Nephron progenitor cell (in vitro differentiated cells): ENCODE data around the gene SCIMP.
"Not testable (repeated sequence)": the region's sequence is repeated elsewhere in the genome, so short reads cannot be mapped to it uniquely, and the experiment has no call there.

Experiments used
- DNase-seq: peaks from one replicate; pipeline ENCODE4 v3.0.0; 2021
- H3K27ac Mint-ChIP-seq: 2 replicates; pipeline ENCODE4 v1.8.0; 2021; ENCODE audit warnings: mild to moderate bottlenecking, moderate library complexity, mixed read lengths
- H3K27me3 Mint-ChIP-seq: 2 replicates; pipeline ENCODE4 v1.8.0; 2021; ENCODE audit warnings: mild to moderate bottlenecking, low read depth, mixed read lengths; ENCODE audit not compliant: poor library complexity
- H3K36me3 Mint-ChIP-seq: 2 replicates; pipeline ENCODE4 v1.8.0; 2021; ENCODE audit warnings: low read depth, mixed read lengths
- H3K4me1 Mint-ChIP-seq: 2 replicates; pipeline ENCODE4 v1.8.0; 2021; ENCODE audit warnings: mixed read lengths
- H3K4me3 Mint-ChIP-seq: 2 replicates; pipeline ENCODE4 v1.8.0; 2021; ENCODE audit warnings: mild to moderate bottlenecking, moderate library complexity, mixed read lengths
- H3K9me3 Mint-ChIP-seq: 2 replicates; pipeline ENCODE4 v1.8.0; 2021; ENCODE audit warnings: mild to moderate bottlenecking, moderate library complexity, mixed read lengths
- CTCF ChIP-seq: fragments of 200-600 bp; sonication (generic); IDR thresholded peaks from 2 replicates; pipeline ENCODE4 v1.5.0; 2021; ENCODE audit warnings: antibody characterized with exemption

The SCIMP gene

DNA sequence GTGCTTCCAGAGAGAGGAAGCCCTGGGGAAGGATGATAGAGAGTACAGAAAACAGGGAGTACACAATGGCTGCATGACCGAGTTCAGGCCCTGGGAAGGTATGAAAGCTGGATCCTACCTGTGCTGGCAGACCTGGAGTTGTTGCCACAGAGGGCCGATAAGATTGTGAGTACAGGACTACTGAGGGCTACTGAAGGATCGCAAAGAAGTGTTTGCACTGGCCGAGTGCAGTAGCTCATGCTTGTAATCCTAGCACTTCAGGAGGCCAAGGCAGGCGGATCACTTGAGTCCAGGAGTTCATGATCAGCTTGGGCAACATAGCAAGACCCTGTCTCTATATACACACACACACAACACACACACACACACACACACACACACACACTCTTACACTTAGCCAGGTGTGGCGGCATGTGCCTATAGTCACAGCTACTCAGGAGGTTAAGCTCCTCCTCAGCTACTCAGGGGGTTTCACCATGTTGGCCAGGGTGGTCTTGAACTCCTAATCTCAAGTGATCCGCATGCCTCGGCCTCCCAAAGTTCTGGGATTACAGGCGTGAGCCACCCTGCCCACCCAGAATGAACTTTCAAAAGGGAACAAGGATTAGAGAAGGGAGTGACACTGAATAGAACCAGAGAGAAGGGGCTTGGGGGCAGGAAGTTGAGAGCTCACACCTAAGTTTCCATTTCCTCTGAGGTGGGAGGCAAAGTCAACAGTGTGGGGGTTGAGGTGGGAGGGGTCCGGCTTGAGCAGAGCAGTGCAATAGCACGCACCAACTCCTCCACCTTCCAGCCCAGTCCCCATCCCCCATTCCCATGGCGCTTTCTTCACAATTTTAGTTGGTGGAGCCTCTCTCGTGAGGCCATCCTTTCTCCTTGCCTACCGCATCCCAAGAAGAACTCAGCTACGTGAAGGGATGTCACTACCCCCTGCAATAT, 7.5 kb downstream of the SCIMP start:
- Mint-ChIP-seq H3K4me1 (peaks cover 15% of the 10 kb centered on the region), H3K9me3 (no peaks in the 10 kb centered on the region), H3K27ac (no peak overlapping the region), H3K27me3 (no peaks in the 10 kb centered on the region), H3K36me3 (peaks cover 53% of the 10 kb centered on the region), H3K4me3 (no peak overlapping the region)
- no peak for TF ChIP-seq CTCF
- DNase-seq = no peak

- H3K36me3 Mint-ChIP-seq = peaks cover 42% of the 10 kb centered on the region
- H3K27ac Mint-ChIP-seq = peak overlapping the region; percentile 89
- peaks cover 12% of the 10 kb centered on the region for H3K4me1 Mint-ChIP-seq
- TF ChIP-seq CTCF = no peak
- H3K27me3 Mint-ChIP-seq = peaks cover 3% of the 10 kb centered on the region
- no peaks in the 10 kb centered on the region for H3K9me3 Mint-ChIP-seq
- no peak overlapping the region for H3K4me3 Mint-ChIP-seq
- no peak for DNase-seq
Observed at GRCh38 chr17:5225668-5226457, 8.8 kb downstream of the SCIMP start.

- H3K27me3 Mint-ChIP-seq = not testable (repeated sequence)
Observed at GRCh38 chr17:5221912-5222311, 12.7 kb downstream of the SCIMP start.

DNA sequence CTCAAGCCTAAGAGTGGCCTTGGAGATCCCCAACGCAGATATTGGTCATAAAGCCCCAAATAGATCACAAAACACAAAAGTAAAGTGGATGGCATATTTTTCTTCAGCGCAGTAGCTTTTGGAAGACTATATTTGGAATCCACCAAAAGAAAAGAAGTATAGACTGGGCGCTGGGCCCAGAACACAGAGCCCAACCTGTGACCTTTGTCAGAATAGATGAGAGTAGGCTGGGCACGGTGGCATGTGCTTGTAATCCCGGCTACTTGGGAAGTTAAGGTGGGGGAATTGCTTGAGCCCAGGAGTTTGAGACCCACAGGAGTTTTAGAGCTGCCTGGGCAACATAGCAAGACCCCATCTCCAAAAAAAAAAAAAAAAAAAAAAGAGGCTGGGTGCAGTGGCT, 14.6 kb downstream of the SCIMP start:
- Mint-ChIP-seq H3K27me3 (peaks cover 3% of the 10 kb centered on the region), H3K36me3 (peaks cover 28% of the 10 kb centered on the region), H3K27ac (no peak overlapping the region), H3K4me1 (peaks cover 7% of the 10 kb centered on the region), H3K4me3 (no peak overlapping the region), H3K9me3 (no peaks in the 10 kb centered on the region)
- TF ChIP-seq CTCF = no peak
- no peak for DNase-seq

More at GRCh38 chr17:5221912-5222311, 12.7 kb downstream of the SCIMP start:
- DNase-seq, H3K4me3 Mint-ChIP-seq, H3K27ac Mint-ChIP-seq, H3K9me3 Mint-ChIP-seq: not testable (repeated sequence)
- peaks cover 12% of the 10 kb centered on the region for H3K4me1 Mint-ChIP-seq
- H3K36me3 Mint-ChIP-seq = peaks cover 29% of the 10 kb centered on the region

- no peak for DNase-seq
- no peaks in the 10 kb centered on the region for H3K9me3 Mint-ChIP-seq
- H3K4me3 Mint-ChIP-seq = no peak overlapping the region
- H3K27me3 Mint-ChIP-seq = peaks cover 3% of the 10 kb centered on the region
- no peak for TF ChIP-seq CTCF
- H3K27ac Mint-ChIP-seq = no peak overlapping the region
- H3K4me1 Mint-ChIP-seq = peaks cover 2% of the 10 kb centered on the region
- H3K36me3 Mint-ChIP-seq = peaks cover 33% of the 10 kb centered on the region
Observed at GRCh38 chr17:5219536-5219935, 15.1 kb downstream of the SCIMP start.

GRCh38 chr17:5217562-5217961, 17.1 kb downstream of the SCIMP start:
- H3K9me3 Mint-ChIP-seq, H3K4me3 Mint-ChIP-seq, H3K27me3 Mint-ChIP-seq, H3K4me1 Mint-ChIP-seq, H3K27ac Mint-ChIP-seq, DNase-seq: not testable (repeated sequence)
- H3K36me3 Mint-ChIP-seq = peaks cover 36% of the 10 kb centered on the region
